SK-N-SH (cell line): ENCODE data around the gene PDE4B. TPM values are rescaled to one million over a fixed set of nuclear protein-coding genes. Genes with fewer than 3 reads are reported as not detected.

Experiments
- CTCF ChIA-PET: fragments of 300-600, 350-600 bp; formaldehyde crosslinking; extraction: SDS; loops from one replicate; lab custom pipeline; 2021; lab: Yijun Ruan, JAX
- POLR2A ChIA-PET: fragments of 350-600 bp; sonication (Branson Sonifier 250); formaldehyde crosslinking; extraction: SDS; loops from one replicate; lab custom pipeline; 2020; ENCODE audit warnings: antibody characterized with exemption, inconsistent platforms; lab: Yijun Ruan, JAX
- DNase-seq: peaks from one replicate; pipeline ENCODE4 v3.0.0; 2012
- H2AFZ ChIP-seq: fragments of 200-600 bp; sonication (generic); 2 replicates; pipeline ENCODE4 v1.8.1; 2016; ENCODE audit warnings: antibody characterized with exemption, mild to moderate bottlenecking, low read depth
- H3F3A ChIP-seq: fragments of 200-600 bp; sonication (generic); replicated peaks from 2 replicates; pipeline ENCODE3; 2016; ENCODE audit warnings: antibody characterized with exemption, mild to moderate bottlenecking; ENCODE audit not compliant: insufficient read depth
- H3K27ac ChIP-seq, 2 experiments: fragments of 200-500 bp in 1 of 2; fragments of 200-600 bp in 1 of 2; sonication (Bioruptor generic) in 1 of 2; sonication (generic), shearing (Covaris generic) in 1 of 2; 2 replicates each; pipeline versions ENCODE4 v1.5.1 to v1.6.1; 2014 to 2016; ENCODE audit warnings: low read depth in 2 of 2, inconsistent platforms in 1 of 2, low read length in 1 of 2, mild to moderate bottlenecking in 1 of 2, mixed read lengths in 1 of 2
- H3K27me3 ChIP-seq: fragments of 200-600 bp; sonication (generic), shearing (Covaris generic); 2 replicates; pipeline ENCODE4 v1.6.1; 2016; ENCODE audit warnings: mixed run types; ENCODE audit not compliant: insufficient read depth
- H3K36me3 ChIP-seq, 2 experiments: fragments of 200-500 bp in 1 of 2; fragments of 200-600 bp in 1 of 2; sonication (Bioruptor generic) in 1 of 2; sonication (generic) in 1 of 2; replicated peaks in 1 of 2; 2 replicates each; pipeline versions ENCODE3 to v1.5.1; 2014 to 2016; ENCODE audit warnings: low read length in 1 of 2, mild to moderate bottlenecking in 1 of 2; ENCODE audit not compliant: insufficient read depth in 2 of 2, control insufficient read depth in 1 of 2
- H3K4me1 ChIP-seq, 2 experiments: fragments of 200-500 bp in 1 of 2; fragments of 200-600 bp in 1 of 2; sonication (Bioruptor generic) in 1 of 2; sonication (generic), shearing (Covaris generic) in 1 of 2; 2 replicates each; pipeline versions ENCODE4 v1.5.1 to v1.6.1; 2014 to 2016; ENCODE audit warnings: low read depth in 1 of 2, low read length in 1 of 2, mixed run types in 1 of 2; ENCODE audit not compliant: insufficient read depth in 2 of 2, control insufficient read depth in 1 of 2
- H3K4me2 ChIP-seq: fragments of 200-600 bp; sonication (generic), shearing (Covaris generic); 2 replicates; pipeline ENCODE4 v1.6.1; 2017; ENCODE audit warnings: mixed run types
- H3K4me3 ChIP-seq, 2 experiments: fragments of 200-500 bp in 1 of 2; fragments of 200-600 bp in 1 of 2; sonication (Bioruptor generic) in 1 of 2; sonication (generic), shearing (Covaris generic) in 1 of 2; 2 replicates each; pipeline versions ENCODE4 v1.5.1 to v1.8.1; 2014 to 2016; ENCODE audit warnings: low read depth in 2 of 2, inconsistent platforms in 1 of 2, low read length in 1 of 2, mild to moderate bottlenecking in 1 of 2, mixed read lengths in 1 of 2, moderate library complexity in 1 of 2
- H3K79me2 ChIP-seq: fragments of 200-600 bp; sonication (generic); 2 replicates; pipeline ENCODE4 v1.8.1; 2017; ENCODE audit warnings: mild to moderate bottlenecking; ENCODE audit not compliant: insufficient read depth
- H3K9ac ChIP-seq: fragments of 200-600 bp; sonication (generic); 2 replicates; pipeline ENCODE4 v1.6.1; 2017; ENCODE audit warnings: mixed run types
- H3K9me2 ChIP-seq: fragments of 200-600 bp; sonication (generic); 2 replicates; pipeline ENCODE4 v1.6.1; 2017; ENCODE audit warnings: mixed run types
- H3K9me3 ChIP-seq: fragments of 200-600 bp; sonication (generic); 2 replicates; pipeline ENCODE4 v1.6.1; 2017; ENCODE audit warnings: mixed run types, mild to moderate bottlenecking, moderate library complexity
- H4K20me1 ChIP-seq: fragments of 200-600 bp; sonication (generic); 2 replicates; pipeline ENCODE4 v1.6.1; 2017; ENCODE audit warnings: mild to moderate bottlenecking, mixed run types; ENCODE audit not compliant: insufficient read depth
- CHD2 ChIP-seq: fragments of 150-350 bp; IDR thresholded peaks from 2 replicates; pipeline ENCODE4 v1.6.1; 2018; ENCODE audit warnings: low read length; ENCODE audit not compliant: partially characterized antibody
- ELF1 ChIP-seq: IDR thresholded peaks from 2 replicates; pipeline ENCODE4 v1.4.0; 2012
- EP300 ChIP-seq, 2 experiments: IDR thresholded peaks; 2 replicates each; pipeline versions ENCODE4 v1.4.0 to v1.6.1; 2012; ENCODE audit warnings: borderline replicate concordance in 1 of 2, low read depth in 1 of 2, low read length in 1 of 2
- GATA2 ChIP-seq: sonication (generic); formaldehyde crosslinking; IDR thresholded peaks from 2 replicates; pipeline ENCODE4 v1.5.0; 2020; ENCODE audit warnings: mild to moderate bottlenecking, missing genetic modification reagents
- NFIC ChIP-seq: IDR thresholded peaks from 2 replicates; pipeline ENCODE4 v1.4.0; 2012; ENCODE audit warnings: borderline replicate concordance
- NRF1 ChIP-seq: IDR thresholded peaks from 2 replicates; pipeline ENCODE4 v1.6.1; 2012; ENCODE audit warnings: low read depth, mild to moderate bottlenecking, low read length
- PBX3 ChIP-seq: IDR thresholded peaks from 2 replicates; pipeline ENCODE4; 2012
- RXRA ChIP-seq: IDR thresholded peaks from 2 replicates; pipeline ENCODE4 v1.4.0; 2012; ENCODE audit warnings: low read depth, mild to moderate bottlenecking, borderline replicate concordance
- SIN3A ChIP-seq: IDR thresholded peaks from 2 replicates; pipeline ENCODE4 v1.6.1; 2012; ENCODE audit warnings: low read depth, mild to moderate bottlenecking, low read length, moderate library complexity, borderline replicate concordance
- TEAD4 ChIP-seq: IDR thresholded peaks from 2 replicates; pipeline ENCODE4 v1.4.0; 2012; ENCODE audit warnings: mild to moderate bottlenecking, borderline replicate concordance; ENCODE audit not compliant: insufficient read depth
- USF2 ChIP-seq: fragments of 150-350 bp; IDR thresholded peaks from 2 replicates; pipeline ENCODE4 v1.6.1; 2017; ENCODE audit warnings: antibody characterized with exemption, low read length, low read depth, borderline replicate concordance
- WGBS: methylation state at CpG from one replicate; pipeline ENCODE4 v1.1.6; 2017; ENCODE audit warnings: low lambda C conversion rate; 5-methylcytosine and 5-hydroxymethylcytosine counted together
- polyA plus RNA-seq, 3 experiments: library from polyadenylated mRNA; depleted of rRNA; stranded (reverse); fragments of >200 nt; gene quantifications; 2 replicates each; pipeline ENCODE4 v1.2.3, GENCODE V29; 2012
- TF ChIP-seq, protein P1 (sequence below): IDR thresholded peaks from 2 replicates; pipeline ENCODE4 v1.4.0; 2012; ENCODE audit warnings: low read depth, borderline replicate concordance
- TF ChIP-seq, protein P2 (sequence below): IDR thresholded peaks from 2 replicates; pipeline ENCODE4 v1.4.0; 2012; ENCODE audit warnings: low read depth
- TF ChIP-seq, protein P3 (sequence below): IDR thresholded peaks from 2 replicates; pipeline ENCODE4 v1.4.0; 2012; ENCODE audit warnings: low read depth, borderline replicate concordance
- TF ChIP-seq, protein P4 (sequence below): fragments of 150-350 bp; IDR thresholded peaks from 2 replicates; pipeline ENCODE4 v1.6.1; 2016; ENCODE audit warnings: mild to moderate bottlenecking, low read depth, low read length

Gene PDE4B
- polyA plus RNA-seq, 1 of the 3 experiments (the other 2 are of a cell fraction): 1.9 TPM

DNA sequence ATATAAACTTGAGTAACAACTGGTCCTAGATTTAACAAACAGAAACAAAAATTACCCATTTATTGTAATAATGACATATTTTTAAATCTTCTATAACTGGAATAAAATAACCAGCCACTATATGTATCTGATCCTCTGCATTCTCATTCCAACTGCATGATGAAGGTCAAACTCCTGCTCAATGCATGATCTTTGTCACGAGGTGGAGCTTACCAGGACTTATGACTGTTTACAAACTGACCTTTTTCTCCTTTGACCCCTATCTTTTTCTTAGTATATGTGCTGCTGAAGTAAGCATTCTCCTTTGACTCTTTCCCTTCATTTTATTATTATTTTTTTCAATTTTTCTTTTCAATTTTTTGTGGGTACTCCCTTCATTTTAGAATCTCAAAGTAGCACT is 252.2 kb downstream of the PDE4B start:
- H3K4me2 ChIP-seq: no peak overlapping the region
- H3K36me3 ChIP-seq: peaks cover 0 to 2% of the 10 kb centered on the region in 2 experiments
- ChIA-PET POLR2A (no interaction called here), CTCF (no interaction called here)
- 67% methylated on average over 1 of the region's 1 CpG for WGBS
- H3K79me2 ChIP-seq: no peaks in the 10 kb centered on the region
- H3K27ac ChIP-seq: no peak overlapping the region
- no peaks in the 10 kb centered on the region for H3F3A ChIP-seq
- H3K4me1 ChIP-seq: 0 out of 4 replicates have a peak, but pooled peaks cover 0 to 3% of the 10 kb centered on the region in 2 experiments
- H3K9me2 ChIP-seq: no peaks in the 10 kb centered on the region
- no peaks in the 10 kb centered on the region for H3K27me3 ChIP-seq
- H3K4me3 ChIP-seq: no peak overlapping the region
- no peak for TF ChIP-seq USF2
- TF ChIP-seq NFIC: no peak
- TF ChIP-seq, protein P1, sequence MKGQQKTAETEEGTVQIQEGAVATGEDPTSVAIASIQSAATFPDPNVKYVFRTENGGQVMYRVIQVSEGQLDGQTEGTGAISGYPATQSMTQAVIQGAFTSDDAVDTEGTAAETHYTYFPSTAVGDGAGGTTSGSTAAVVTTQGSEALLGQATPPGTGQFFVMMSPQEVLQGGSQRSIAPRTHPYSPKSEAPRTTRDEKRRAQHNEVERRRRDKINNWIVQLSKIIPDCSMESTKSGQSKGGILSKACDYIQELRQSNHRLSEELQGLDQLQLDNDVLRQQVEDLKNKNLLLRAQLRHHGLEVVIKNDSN: no peak
- TF ChIP-seq TEAD4: no peak
- no peak for TF ChIP-seq GATA2 (CRISPR knock-in tag)
- TF ChIP-seq CHD2: no peak
- no peak for TF ChIP-seq EP300 (IDR thresholded peaks at IDR 0.05; ENCODE audit: borderline replicate concordance in 1 of 2, low read depth in 1 of 2, low read length in 1 of 2)
- no peak for TF ChIP-seq NRF1
- TF ChIP-seq, protein P2, sequence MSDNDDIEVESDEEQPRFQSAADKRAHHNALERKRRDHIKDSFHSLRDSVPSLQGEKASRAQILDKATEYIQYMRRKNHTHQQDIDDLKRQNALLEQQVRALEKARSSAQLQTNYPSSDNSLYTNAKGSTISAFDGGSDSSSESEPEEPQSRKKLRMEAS: no peak
- no peak for TF ChIP-seq RXRA
- no peak for TF ChIP-seq ELF1
- TF ChIP-seq, protein P3, sequence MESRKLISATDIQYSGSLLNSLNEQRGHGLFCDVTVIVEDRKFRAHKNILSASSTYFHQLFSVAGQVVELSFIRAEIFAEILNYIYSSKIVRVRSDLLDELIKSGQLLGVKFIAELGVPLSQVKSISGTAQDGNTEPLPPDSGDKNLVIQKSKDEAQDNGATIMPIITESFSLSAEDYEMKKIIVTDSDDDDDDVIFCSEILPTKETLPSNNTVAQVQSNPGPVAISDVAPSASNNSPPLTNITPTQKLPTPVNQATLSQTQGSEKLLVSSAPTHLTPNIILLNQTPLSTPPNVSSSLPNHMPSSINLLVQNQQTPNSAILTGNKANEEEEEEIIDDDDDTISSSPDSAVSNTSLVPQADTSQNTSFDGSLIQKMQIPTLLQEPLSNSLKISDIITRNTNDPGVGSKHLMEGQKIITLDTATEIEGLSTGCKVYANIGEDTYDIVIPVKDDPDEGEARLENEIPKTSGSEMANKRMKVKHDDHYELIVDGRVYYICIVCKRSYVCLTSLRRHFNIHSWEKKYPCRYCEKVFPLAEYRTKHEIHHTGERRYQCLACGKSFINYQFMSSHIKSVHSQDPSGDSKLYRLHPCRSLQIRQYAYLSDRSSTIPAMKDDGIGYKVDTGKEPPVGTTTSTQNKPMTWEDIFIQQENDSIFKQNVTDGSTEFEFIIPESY: no peak
- TF ChIP-seq PBX3: no peak
- no peak for TF ChIP-seq SIN3A
- TF ChIP-seq, protein P4, sequence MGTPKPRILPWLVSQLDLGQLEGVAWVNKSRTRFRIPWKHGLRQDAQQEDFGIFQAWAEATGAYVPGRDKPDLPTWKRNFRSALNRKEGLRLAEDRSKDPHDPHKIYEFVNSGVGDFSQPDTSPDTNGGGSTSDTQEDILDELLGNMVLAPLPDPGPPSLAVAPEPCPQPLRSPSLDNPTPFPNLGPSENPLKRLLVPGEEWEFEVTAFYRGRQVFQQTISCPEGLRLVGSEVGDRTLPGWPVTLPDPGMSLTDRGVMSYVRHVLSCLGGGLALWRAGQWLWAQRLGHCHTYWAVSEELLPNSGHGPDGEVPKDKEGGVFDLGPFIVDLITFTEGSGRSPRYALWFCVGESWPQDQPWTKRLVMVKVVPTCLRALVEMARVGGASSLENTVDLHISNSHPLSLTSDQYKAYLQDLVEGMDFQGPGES: no peak
- no peak overlapping the region for H2AFZ ChIP-seq
- H4K20me1 ChIP-seq: no peaks in the 10 kb centered on the region
- no peak overlapping the region for H3K9ac ChIP-seq
- no peaks in the 10 kb centered on the region for H3K9me3 ChIP-seq
- no peak for DNase-seq
